Upper lobe of left lung (tissue), 6 donors: ENCODE measurements around the gene EXD3. TPM values are rescaled to one million over a fixed set of nuclear protein-coding genes. Genes with fewer than 3 reads are reported as not detected.
A peak's percentile ranks its signal among the peaks of the same experiment; 100 is the strongest.

Experiments
- ATAC-seq, 2 donors: fragments of 200-7000 bp; cut with Tn5 transposase; one replicate each; pipeline ENCODE4 v1.9.1; 2022; ENCODE audit warnings: mild to moderate bottlenecking in 2 of 2, moderate library complexity in 2 of 2; ENCODE audit not compliant: low FRiP score in 2 of 2
- DNase-seq, 2 donors: peaks; one replicate each; pipeline ENCODE4 v3.0.0-alpha.2; 2019 to 2020
- H3K27ac ChIP-seq, 4 donors: fragments of 200-600 bp; sonication (generic); one replicate each; pipeline ENCODE4 v1.5.1; 2016 to 2019
- H3K27me3 ChIP-seq, 4 donors: fragments of 200-600 bp; sonication (generic); one replicate each; pipeline ENCODE4 v1.5.1; 2017 to 2019
- H3K36me3 ChIP-seq, 4 donors: fragments of 200-600 bp; sonication (generic); one replicate each; pipeline ENCODE4 v1.5.1; 2016 to 2019
- H3K4me1 ChIP-seq, 4 donors: fragments of 200-600 bp; sonication (generic); one replicate each; pipeline ENCODE4 v1.5.1; 2018 to 2019
- H3K4me3 ChIP-seq, 4 donors: fragments of 200-600 bp; sonication (generic); one replicate each; pipeline ENCODE4 v1.5.1; 2017 to 2019; ENCODE audit warnings: mild to moderate bottlenecking in 2 of 4, moderate library complexity in 1 of 4
- H3K9me3 ChIP-seq, 4 donors: fragments of 200-600 bp; sonication (generic); one replicate each; pipeline ENCODE4 v1.5.1; 2018 to 2019
- EP300 ChIP-seq, 4 donors: sonication (generic); formaldehyde crosslinking; IDR thresholded peaks; one replicate each; pipeline ENCODE4 v1.5.1; 2017; ENCODE audit warnings: antibody characterized with exemption in 4 of 4, control low read depth in 2 of 4
- POLR2A ChIP-seq, 4 donors: fragments of 450-650 bp; IDR thresholded peaks; one replicate each; pipeline ENCODE4 v1.5.1; 2016 to 2017; ENCODE audit warnings: antibody characterized with exemption in 4 of 4, mild to moderate bottlenecking in 2 of 4
- POLR2AphosphoS5 ChIP-seq, 2 donors: sonication (generic); formaldehyde crosslinking; IDR thresholded peaks; one replicate each; pipeline ENCODE4 v1.5.1; 2017; ENCODE audit warnings: antibody characterized with exemption in 2 of 2
- WGBS, 2 donors: methylation state at CpG; one replicate each; pipeline ENCODE4 v1.1.5; 2017 to 2018; 5-methylcytosine and 5-hydroxymethylcytosine counted together
- total RNA-seq, 6 donors: library from RNA; depleted of rRNA in 4 of 6; stranded (reverse); fragments of >200 nt in 4 of 6; gene quantifications; one replicate each; pipeline versions ENCODE4 v1.1.0 to v1.2.1, GENCODE V29; 2016 to 2021
- TF ChIP-seq, protein P1 (sequence below), 6 experiments: fragments of 450-650 bp in 4 of 6; fragments of 200-600 bp in 2 of 6; sonication (generic) in 2 of 6; IDR thresholded peaks; one replicate each; pipeline ENCODE4 v1.5.1; 2016 to 2019; ENCODE audit warnings: antibody characterized with exemption in 6 of 6
- donor health status: DM: no; HTN: no; CAD: no; lungs with moderate emphysema.
- donor health status: DM: no; HTN: yes; CAD: no; lungs with severe emphysema.

Gene EXD3
- total RNA-seq, 6 donors from 2014 or later, result 12.3 to 118 (median 24.8) TPM

DNA sequence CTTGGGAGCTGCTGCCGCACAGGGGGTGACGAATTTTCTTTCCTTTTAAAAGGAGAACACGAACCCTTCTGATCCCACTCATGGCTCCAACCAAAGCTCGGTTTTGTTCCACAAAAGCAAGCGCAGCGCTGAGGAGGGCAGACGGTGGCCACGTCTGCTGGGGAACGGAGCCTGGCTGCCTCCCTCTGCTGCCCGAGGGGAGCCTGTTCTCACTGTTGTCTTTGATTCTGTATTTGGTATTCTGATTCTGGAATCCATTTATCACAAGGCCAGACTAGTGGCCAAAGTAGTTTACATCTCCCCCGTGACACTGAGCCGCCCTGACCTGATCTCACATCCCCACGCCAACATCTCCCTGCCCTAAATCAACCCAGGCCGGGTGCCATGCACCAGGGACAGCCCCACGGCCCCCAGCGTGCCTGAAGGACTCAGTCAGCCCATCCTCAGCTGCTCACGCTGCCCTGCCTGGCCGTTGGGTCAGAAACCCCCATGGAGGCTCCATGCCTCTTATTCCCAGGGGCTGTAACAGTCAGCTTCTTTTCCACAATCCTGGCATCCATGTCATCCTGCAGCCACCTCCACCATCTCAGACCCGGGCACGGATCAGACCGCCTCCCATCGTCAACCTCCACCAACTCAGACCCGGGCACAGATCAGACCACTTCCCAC lies 42.9 kb upstream of the EXD3 start:
- DNase-seq, result peak in 1 of 2 donors; percentile 53
- WGBS, 2 donors, result 86 to 91% methylated on average over 22 to 23 of the region's 23 CpGs
- TF ChIP-seq, protein P1, sequence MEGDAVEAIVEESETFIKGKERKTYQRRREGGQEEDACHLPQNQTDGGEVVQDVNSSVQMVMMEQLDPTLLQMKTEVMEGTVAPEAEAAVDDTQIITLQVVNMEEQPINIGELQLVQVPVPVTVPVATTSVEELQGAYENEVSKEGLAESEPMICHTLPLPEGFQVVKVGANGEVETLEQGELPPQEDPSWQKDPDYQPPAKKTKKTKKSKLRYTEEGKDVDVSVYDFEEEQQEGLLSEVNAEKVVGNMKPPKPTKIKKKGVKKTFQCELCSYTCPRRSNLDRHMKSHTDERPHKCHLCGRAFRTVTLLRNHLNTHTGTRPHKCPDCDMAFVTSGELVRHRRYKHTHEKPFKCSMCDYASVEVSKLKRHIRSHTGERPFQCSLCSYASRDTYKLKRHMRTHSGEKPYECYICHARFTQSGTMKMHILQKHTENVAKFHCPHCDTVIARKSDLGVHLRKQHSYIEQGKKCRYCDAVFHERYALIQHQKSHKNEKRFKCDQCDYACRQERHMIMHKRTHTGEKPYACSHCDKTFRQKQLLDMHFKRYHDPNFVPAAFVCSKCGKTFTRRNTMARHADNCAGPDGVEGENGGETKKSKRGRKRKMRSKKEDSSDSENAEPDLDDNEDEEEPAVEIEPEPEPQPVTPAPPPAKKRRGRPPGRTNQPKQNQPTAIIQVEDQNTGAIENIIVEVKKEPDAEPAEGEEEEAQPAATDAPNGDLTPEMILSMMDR (IDR thresholded peaks at IDR 0.05), result no peak
- no peak for TF ChIP-seq EP300 (IDR thresholded peaks at IDR 0.05)
- TF ChIP-seq POLR2A (IDR thresholded peaks at IDR 0.05), result no peak

DNA sequence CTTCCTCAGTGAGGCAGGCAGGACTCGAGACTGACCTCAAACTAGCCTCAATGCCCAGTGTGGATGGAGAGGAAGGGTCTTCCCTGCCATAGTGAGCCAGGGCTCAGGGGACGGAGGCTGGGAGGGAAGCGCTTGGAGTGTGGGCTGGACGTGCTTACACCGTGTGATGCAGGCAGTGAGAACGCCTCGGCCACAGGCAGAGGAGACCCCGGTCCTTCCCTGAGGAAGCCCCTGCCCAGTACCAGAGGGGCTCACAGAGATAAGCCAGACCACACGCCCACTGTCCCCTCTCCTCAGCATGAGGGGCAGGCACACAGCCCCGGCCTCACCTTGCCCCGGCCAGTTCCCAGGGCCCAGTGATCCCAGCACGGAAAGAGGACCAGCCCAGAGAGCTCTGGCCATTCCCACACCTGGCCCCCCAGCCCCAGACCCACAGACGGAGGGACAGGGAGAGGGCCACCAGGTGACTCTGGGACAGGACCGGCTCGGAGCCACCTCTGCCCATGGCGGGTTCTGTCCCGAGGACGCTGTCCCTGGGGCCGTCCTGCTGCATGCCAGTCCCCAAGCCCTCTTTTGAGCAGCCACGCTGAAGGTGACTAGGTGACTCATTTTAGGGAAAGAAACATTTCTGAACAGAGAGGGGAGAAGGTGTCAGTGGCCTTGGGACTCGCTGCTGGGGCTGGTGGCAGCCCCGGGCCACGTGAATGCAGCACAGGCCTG lies 42.2 kb upstream of the EXD3 start:
- TF ChIP-seq, protein P1 (IDR thresholded peaks at IDR 0.05), result no peak
- TF ChIP-seq POLR2AphosphoS5 (IDR thresholded peaks at IDR 0.05) (no peak), POLR2A (IDR thresholded peaks at IDR 0.05) (no peak), EP300 (IDR thresholded peaks at IDR 0.05) (no peak)
- Histone ChIP-seq H3K27ac (no peak overlapping the region), H3K4me3 (no peak overlapping the region), H3K4me1 (peaks cover 0 to 14% (median 2%) of the 10 kb centered on the region in 4 donors), H3K36me3 (no peaks in the 10 kb centered on the region), H3K9me3 (no peaks in the 10 kb centered on the region), H3K27me3 (no peaks in the 10 kb centered on the region)
- ATAC-seq (no peak), DNase-seq (peak in 1 of 2 donors; percentile 76)
- 92 to 93% methylated on average over 7 to 20 of the region's 23 CpGs for WGBS, 2 donors

More for the DNA sequence above, 42.9 kb upstream of the EXD3 start:
- no peak overlapping the region for H3K4me3 ChIP-seq
- no peaks in the 10 kb centered on the region for H3K9me3 ChIP-seq
- H3K36me3 ChIP-seq, result no peaks in the 10 kb centered on the region
- H3K4me1 ChIP-seq, result peaks cover 0 to 14% (median 2%) of the 10 kb centered on the region in 4 donors
- ATAC-seq, result no peak
- H3K27me3 ChIP-seq, result no peaks in the 10 kb centered on the region
- H3K27ac ChIP-seq, result no peak overlapping the region

DNA sequence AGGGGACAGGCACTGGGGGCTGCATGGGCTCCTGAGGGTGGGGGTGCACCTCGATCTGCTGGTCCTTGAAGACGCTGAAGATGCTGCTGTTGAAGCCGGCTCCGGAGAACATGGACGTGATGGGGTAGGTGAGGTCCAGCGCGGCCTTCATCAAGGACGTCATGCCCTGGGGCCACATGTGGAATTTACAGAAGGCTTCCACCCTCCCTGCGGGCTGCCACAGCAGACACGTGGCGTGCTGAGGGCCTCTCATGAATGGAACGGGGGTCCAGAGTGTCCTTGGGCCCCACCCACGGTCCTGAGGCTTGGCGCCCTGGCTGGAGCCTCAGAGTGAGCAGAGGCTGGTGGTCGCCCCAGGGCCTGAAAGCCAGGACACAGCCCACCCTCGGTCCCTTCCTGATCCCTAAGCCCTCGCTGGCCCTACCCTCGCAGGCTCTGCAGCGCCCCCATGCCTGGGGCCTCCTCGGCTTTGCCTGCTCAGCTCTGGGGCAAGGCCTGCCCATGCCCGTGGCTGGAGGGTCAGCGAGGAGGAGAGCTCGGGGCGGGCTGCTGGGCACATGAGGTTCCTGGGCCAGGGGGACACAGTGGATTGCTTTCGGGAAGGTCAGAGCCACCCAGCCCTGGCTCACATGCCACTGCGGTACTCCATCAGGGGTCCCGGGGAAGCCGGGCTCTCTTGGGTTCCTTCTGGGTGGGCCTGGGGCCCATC lies 41.5 kb upstream of the EXD3 start:
- WGBS, 2 donors, result 96 to 97% methylated on average over 19 to 23 of the region's 28 CpGs
- H3K36me3 ChIP-seq, result no peaks in the 10 kb centered on the region
- no peaks in the 10 kb centered on the region for H3K9me3 ChIP-seq
- H3K4me3 ChIP-seq, result no peak overlapping the region
- TF ChIP-seq EP300 (IDR thresholded peaks at IDR 0.05) (no peak), POLR2A (IDR thresholded peaks at IDR 0.05) (no peak), POLR2AphosphoS5 (IDR thresholded peaks at IDR 0.05) (no peak)
- TF ChIP-seq, protein P1 (IDR thresholded peaks at IDR 0.05), result no peak
- H3K27ac ChIP-seq, result no peak overlapping the region
- H3K4me1 ChIP-seq, result peaks cover 5 to 20% (median 9%) of the 10 kb centered on the region in 4 donors
- DNase-seq, result peak in 1 of 2 donors; percentile 71
- H3K27me3 ChIP-seq, result no peaks in the 10 kb centered on the region
- ATAC-seq, result no peak

DNA sequence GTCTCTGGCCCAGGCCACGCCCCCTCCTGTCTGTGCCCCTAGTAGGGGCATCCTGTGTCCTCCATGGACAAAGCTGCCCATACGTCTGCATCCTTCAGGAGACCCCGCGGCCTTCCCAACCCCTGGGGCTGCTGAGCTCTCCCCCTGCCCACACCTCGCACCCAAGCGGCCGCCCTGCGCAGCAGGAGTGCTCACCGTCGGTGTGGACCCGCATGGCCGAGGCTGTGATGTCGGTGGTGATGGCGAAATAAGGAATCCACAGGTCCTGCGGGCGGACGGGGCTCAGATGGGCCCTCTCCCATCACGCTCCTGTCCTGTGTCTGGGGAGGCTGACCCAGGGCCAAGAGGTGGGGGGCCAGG lies 40.9 kb upstream of the EXD3 start:
- peak in 1 of 2 donors; percentile 68 for DNase-seq
- no peaks in the 10 kb centered on the region for H3K9me3 ChIP-seq
- TF ChIP-seq EP300 (IDR thresholded peaks at IDR 0.05) (no peak), POLR2A (IDR thresholded peaks at IDR 0.05) (no peak), POLR2AphosphoS5 (IDR thresholded peaks at IDR 0.05) (no peak)
- TF ChIP-seq, protein P1 (IDR thresholded peaks at IDR 0.05), result no peak
- no peaks in the 10 kb centered on the region for H3K36me3 ChIP-seq
- no peak overlapping the region for H3K4me3 ChIP-seq
- H3K4me1 ChIP-seq, result peaks cover 6 to 23% (median 10%) of the 10 kb centered on the region in 4 donors
- 95 to 99% methylated on average over 13 to 17 of the region's 18 CpGs for WGBS, 2 donors
- ATAC-seq, result no peak
- H3K27me3 ChIP-seq, result no peaks in the 10 kb centered on the region
- no peak overlapping the region for H3K27ac ChIP-seq
